GM21723 (cell line): Measurements from ENCODE around the gene CNTNAP2.

Source experiments
- ATAC-seq: cut with Tn5 transposase; IDR thresholded peaks from one replicate; pipeline ENCODE4 v1.9.1; 2021; ENCODE audit warnings: mild to moderate bottlenecking, moderate library complexity; ENCODE audit not compliant: unreplicated experiment

CNTNAP2 gene

GRCh38 chr7:147183276-147183675 is 1066.7 kb downstream of the CNTNAP2 start:
- ATAC-seq, result no peak

GRCh38 chr7:147188467-147188866 is 1071.9 kb downstream of the CNTNAP2 start:
- ATAC-seq, result no peak

- no peak for ATAC-seq
These were observed 1076.9 kb downstream of the CNTNAP2 start for GRCh38 chr7:147193476-147193875.

- no peak for ATAC-seq
These were observed 1079.9 kb downstream of the CNTNAP2 start for GRCh38 chr7:147196481-147196880.

GRCh38 chr7:147197006-147197405 is 1080.4 kb downstream of the CNTNAP2 start:
- ATAC-seq, result no peak

- no peak for ATAC-seq
These were observed 1083.3 kb downstream of the CNTNAP2 start for GRCh38 chr7:147199868-147200267.

- no peak for ATAC-seq
These were observed 1091.4 kb downstream of the CNTNAP2 start for GRCh38 chr7:147207988-147208387.

- ATAC-seq, result no peak
These were observed 1114.7 kb downstream of the CNTNAP2 start for GRCh38 chr7:147231275-147231674.

GRCh38 chr7:147235645-147236382 is 1119.2 kb downstream of the CNTNAP2 start:
- no peak for ATAC-seq

GRCh38 chr7:147240468-147240867 is 1123.9 kb downstream of the CNTNAP2 start:
- ATAC-seq, result no peak

GRCh38 chr7:147245274-147245673 is 1128.7 kb downstream of the CNTNAP2 start:
- peak; percentile 65 for ATAC-seq

- ATAC-seq, result no peak
These were observed 1133.4 kb downstream of the CNTNAP2 start for GRCh38 chr7:147249956-147250355.

GRCh38 chr7:147251751-147252325 is 1135.2 kb downstream of the CNTNAP2 start:
- no peak for ATAC-seq

GRCh38 chr7:147261693-147262092 is 1145.1 kb downstream of the CNTNAP2 start:
- ATAC-seq, result no peak

- ATAC-seq, result no peak
These were observed 1148.9 kb downstream of the CNTNAP2 start for GRCh38 chr7:147265528-147265927.

GRCh38 chr7:147276106-147276505 is 1159.5 kb downstream of the CNTNAP2 start:
- no peak for ATAC-seq

- ATAC-seq, result no peak
These were observed 1160.3 kb downstream of the CNTNAP2 start for GRCh38 chr7:147276783-147277370.

GRCh38 chr7:147279514-147279913 is 1162.9 kb downstream of the CNTNAP2 start:
- no peak for ATAC-seq

GRCh38 chr7:147279964-147280374 is 1163.4 kb downstream of the CNTNAP2 start:
- no peak for ATAC-seq

- no peak for ATAC-seq
These were observed 1165.6 kb downstream of the CNTNAP2 start for GRCh38 chr7:147282204-147282603.

GRCh38 chr7:147296201-147296600 is 1179.6 kb downstream of the CNTNAP2 start:
- ATAC-seq, result no peak

- ATAC-seq, result no peak
These were observed 1180.4 kb downstream of the CNTNAP2 start for GRCh38 chr7:147296986-147297385.
